Colonic mucosa (tissue), 4 donors: ENCODE results near the gene MDFIC2. TPM values are rescaled to one million over a fixed set of nuclear protein-coding genes. Genes with fewer than 3 reads are reported as not detected.

Experiments used
- DNase-seq: peaks from one replicate; pipeline ENCODE4 v3.0.0-alpha.2; 2020
- H3K27ac ChIP-seq: fragments of 200-600 bp; one replicate; pipeline ENCODE4 v1.8.0; 2021
- H3K27me3 ChIP-seq: fragments of 200-600 bp; one replicate; pipeline ENCODE4 v1.8.0; 2021
- H3K36me3 ChIP-seq: fragments of 200-600 bp; one replicate; pipeline ENCODE4 v1.8.0; 2021
- H3K4me1 ChIP-seq: fragments of 200-600 bp; one replicate; pipeline ENCODE4 v1.8.0; 2021; ENCODE audit warnings: mild to moderate bottlenecking
- H3K4me3 ChIP-seq: fragments of 200-600 bp; one replicate; pipeline ENCODE4 v1.8.0; 2021
- H3K9ac ChIP-seq, 2 donors: one replicate each; pipeline ENCODE4 v1.7.0; 2013; ENCODE audit warnings: control low read depth in 2 of 2, low read depth in 2 of 2, low read length in 2 of 2
- H3K9me3 ChIP-seq: fragments of 200-600 bp; one replicate; pipeline ENCODE4 v1.8.0; 2021
- intact Hi-C: fragments of 100-400 bp; cut with DNase I; formaldehyde crosslinking; loops from one replicate; pipeline ENCODE4 v1.14.1; 2022
- total RNA-seq, 2 donors: library from RNA; stranded (reverse); fragmentation: NEBNext Ultra II Directional in 1 of 2; extraction: Animal tissue kit (Norgen Biotek cat#: 25700) in 1 of 2; gene quantifications; one replicate each; pipeline ENCODE4 v1.2.1, GENCODE V29; 2021
- TF ChIP-seq, protein P1 (sequence below): fragments of 200-600 bp; IDR thresholded peaks from one replicate; pipeline ENCODE4 v1.8.0; 2022; ENCODE audit warnings: antibody characterized with exemption, mild to moderate bottlenecking
- donor health status: healthy.
- donor health status: DM: no; HTN: no; CAD: no.
- donor health status: DM: no; HTN: no; CAD: no.

The MDFIC2 gene
- total RNA-seq, 2 donors from 2014 or later: not detected

DNA sequence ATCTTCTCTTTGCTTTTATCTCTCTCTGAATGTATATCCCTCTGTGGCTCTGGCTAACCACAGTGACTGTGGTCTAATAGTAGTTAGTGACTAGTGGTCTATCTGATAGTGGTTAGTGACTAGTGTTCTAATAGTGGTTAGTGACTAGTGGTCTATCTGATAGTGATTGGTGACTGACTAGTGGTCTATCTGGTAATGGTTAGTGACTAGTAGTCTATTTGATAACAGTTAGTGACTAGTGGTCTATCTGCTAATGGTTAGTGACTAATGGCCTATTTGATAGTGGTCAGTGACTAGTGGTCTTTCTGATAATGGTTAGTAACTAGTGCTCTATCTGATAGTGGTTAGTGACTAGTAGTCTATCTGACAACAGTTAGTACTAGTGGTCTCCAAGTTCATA, 110.5 kb downstream of the MDFIC2 start:
- intact Hi-C loops: no loop called here
- Histone ChIP-seq H3K36me3 (no peaks in the 10 kb centered on the region), H3K27ac (no peak overlapping the region), H3K27me3 (no peaks in the 10 kb centered on the region), H3K4me1 (no peaks in the 10 kb centered on the region), H3K9me3 (no peaks in the 10 kb centered on the region), H3K9ac (no peak overlapping the region), H3K4me3 (no peak overlapping the region)
- TF ChIP-seq, protein P1, sequence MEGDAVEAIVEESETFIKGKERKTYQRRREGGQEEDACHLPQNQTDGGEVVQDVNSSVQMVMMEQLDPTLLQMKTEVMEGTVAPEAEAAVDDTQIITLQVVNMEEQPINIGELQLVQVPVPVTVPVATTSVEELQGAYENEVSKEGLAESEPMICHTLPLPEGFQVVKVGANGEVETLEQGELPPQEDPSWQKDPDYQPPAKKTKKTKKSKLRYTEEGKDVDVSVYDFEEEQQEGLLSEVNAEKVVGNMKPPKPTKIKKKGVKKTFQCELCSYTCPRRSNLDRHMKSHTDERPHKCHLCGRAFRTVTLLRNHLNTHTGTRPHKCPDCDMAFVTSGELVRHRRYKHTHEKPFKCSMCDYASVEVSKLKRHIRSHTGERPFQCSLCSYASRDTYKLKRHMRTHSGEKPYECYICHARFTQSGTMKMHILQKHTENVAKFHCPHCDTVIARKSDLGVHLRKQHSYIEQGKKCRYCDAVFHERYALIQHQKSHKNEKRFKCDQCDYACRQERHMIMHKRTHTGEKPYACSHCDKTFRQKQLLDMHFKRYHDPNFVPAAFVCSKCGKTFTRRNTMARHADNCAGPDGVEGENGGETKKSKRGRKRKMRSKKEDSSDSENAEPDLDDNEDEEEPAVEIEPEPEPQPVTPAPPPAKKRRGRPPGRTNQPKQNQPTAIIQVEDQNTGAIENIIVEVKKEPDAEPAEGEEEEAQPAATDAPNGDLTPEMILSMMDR: no peak
- no peak for DNase-seq

DNA sequence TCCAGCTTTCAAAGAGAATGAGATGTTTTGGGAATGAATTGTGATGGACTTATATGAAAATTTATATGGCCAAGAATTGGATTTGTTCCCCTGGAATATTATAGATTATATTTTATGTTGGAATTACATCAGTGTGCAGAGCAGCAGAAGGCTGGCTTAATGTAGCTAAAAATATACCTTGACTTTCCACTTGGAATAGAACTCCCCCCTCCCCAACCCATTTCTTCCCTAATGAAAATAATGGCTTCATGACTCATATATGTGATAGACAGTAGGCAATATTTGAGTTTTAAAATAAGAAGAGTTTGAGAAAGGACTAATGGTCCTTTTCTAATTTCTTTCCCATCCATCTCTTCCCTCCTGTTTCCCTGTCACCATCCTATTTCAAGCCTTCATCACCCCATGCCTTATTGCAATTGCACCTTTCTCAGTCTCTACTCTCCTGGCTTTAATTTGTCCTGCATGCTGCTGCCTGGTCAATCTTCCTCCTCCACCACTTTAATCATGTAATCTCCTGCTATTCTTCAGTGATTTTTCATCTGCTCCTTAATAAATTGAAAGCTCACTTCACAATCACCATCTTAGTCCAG, 122.5 kb downstream of the MDFIC2 start:
- Histone ChIP-seq H3K9me3 (no peaks in the 10 kb centered on the region), H3K4me3 (no peak overlapping the region), H3K36me3 (no peaks in the 10 kb centered on the region), H3K27ac (no peak overlapping the region), H3K27me3 (no peaks in the 10 kb centered on the region), H3K4me1 (no peaks in the 10 kb centered on the region), H3K9ac (no peak overlapping the region)
- intact Hi-C loops: no loop called here
- TF ChIP-seq, protein P1: no peak
- no peak for DNase-seq

DNA sequence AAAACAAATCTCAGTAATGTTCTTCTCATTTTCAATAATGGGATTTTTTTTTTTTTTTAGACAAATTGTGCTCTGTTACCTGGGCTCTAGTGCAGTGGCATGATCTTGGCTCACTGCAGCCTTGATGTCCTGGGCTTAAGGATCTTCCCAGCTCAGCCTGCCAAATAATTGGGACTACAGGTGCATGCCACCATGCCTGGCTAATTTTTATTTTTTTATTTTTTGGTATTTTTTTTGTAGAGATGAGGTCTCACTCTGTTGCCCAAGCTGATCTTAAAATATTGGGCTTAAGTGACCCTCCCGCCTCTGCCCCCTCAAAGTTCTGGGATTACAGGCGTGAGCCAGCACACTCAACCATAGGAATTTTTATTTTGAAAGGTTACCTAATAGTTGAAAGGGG, 126.2 kb downstream of the MDFIC2 start:
- H3K27me3 ChIP-seq: no peaks in the 10 kb centered on the region
- H3K36me3 ChIP-seq: no peaks in the 10 kb centered on the region
- no peak overlapping the region for H3K27ac ChIP-seq
- TF ChIP-seq, protein P1: no peak
- intact Hi-C loops: no loop called here
- H3K9me3 ChIP-seq: no peaks in the 10 kb centered on the region
- no peak for DNase-seq
- no peak overlapping the region for H3K4me3 ChIP-seq
- H3K4me1 ChIP-seq: no peaks in the 10 kb centered on the region
- no peak overlapping the region for H3K9ac ChIP-seq

DNA sequence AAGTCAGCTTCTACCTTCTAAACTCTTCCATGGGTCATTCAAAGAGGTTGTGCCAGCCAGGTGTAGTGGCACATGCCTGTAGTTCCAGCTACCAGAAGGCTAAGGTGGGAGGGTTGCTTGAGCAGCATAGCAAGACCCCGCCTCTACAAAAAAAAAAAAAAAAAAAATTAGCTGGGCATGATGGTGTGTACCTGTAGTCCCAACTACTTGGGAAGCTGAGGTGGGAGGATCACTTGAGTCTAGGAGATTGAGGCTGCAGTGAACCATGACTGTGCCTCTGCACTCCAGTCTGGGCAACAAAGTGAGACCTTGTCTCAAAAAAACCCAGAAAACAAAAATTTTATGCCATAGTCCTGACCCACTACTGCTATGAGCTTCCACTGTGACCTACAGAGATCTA, 126.8 kb downstream of the MDFIC2 start:
- no peak overlapping the region for H3K4me3 ChIP-seq
- no peaks in the 10 kb centered on the region for H3K9me3 ChIP-seq
- no peak overlapping the region for H3K9ac ChIP-seq
- H3K27ac ChIP-seq: no peak overlapping the region
- DNase-seq: no peak
- intact Hi-C loops: no loop called here
- TF ChIP-seq, protein P1: no peak
- no peaks in the 10 kb centered on the region for H3K4me1 ChIP-seq
- H3K36me3 ChIP-seq: no peaks in the 10 kb centered on the region
- no peaks in the 10 kb centered on the region for H3K27me3 ChIP-seq

DNA sequence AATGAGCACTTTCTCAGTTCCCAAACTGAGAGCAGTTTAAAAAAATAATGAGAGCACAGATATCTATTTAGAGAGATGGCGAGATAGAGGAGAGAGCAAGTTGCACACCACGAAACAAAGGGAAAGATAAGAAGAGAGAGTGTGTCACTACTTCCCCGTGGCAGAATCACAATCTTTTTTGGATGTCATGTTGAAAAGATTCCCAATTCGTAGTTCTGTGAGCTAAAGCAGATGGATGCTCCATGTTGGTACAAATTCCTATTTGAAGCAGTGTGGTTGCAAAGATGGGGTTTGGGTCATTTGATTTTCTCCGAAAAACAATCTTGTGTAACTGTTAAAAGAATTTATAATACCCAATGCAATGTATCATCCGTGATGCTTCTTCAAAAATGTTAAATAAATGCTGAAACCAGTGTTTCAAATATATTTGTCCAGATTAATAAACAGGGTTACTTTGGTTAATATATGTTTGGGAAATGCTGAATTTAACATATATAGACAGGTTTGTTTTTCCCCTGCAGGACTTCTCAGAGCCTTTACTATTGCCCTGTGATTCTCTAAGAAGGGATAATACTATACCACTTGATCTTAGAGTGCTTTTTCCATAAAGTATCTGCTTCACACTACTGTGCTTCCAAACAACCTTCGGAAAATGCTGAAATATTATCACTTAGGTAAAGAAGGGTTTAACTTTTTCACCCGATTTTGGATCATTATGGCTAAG, 128.5 kb downstream of the MDFIC2 start:
- Histone ChIP-seq H3K4me3 (no peak overlapping the region), H3K9me3 (no peaks in the 10 kb centered on the region), H3K4me1 (no peaks in the 10 kb centered on the region), H3K9ac (no peak overlapping the region), H3K27me3 (no peaks in the 10 kb centered on the region), H3K27ac (no peak overlapping the region), H3K36me3 (no peaks in the 10 kb centered on the region)
- intact Hi-C loops: no loop called here
- no peak for DNase-seq
- TF ChIP-seq, protein P1: no peak
